A673 (cell line): ENCODE results near the gene RAB6C.
"Not testable (repeated sequence)": the region's sequence is repeated elsewhere in the genome, so short reads cannot be mapped to it uniquely, and the experiment has no call there.

Source experiments
- CTCF ChIP-seq: fragments of 300-800, 200-600 bp; sonication (generic); conservative IDR thresholded peaks from 2 replicates; pipeline ENCODE4 v1.5.1; 2017; ENCODE audit warnings: low read depth, mild to moderate bottlenecking, antibody characterized with exemption, low read length, moderate library complexity, mixed read lengths
- EZH2 ChIP-seq: fragments of 200-600 bp; sonication (generic); IDR thresholded peaks from 2 replicates; pipeline ENCODE4 v1.6.1; 2017; ENCODE audit warnings: borderline replicate concordance, low read depth, mild to moderate bottlenecking, mixed read lengths, antibody characterized with exemption, low read length; ENCODE audit not compliant: poor library complexity, severe bottlenecking

GRCh38 chr2:130005862-130006261 is 26.4 kb downstream of the RAB6C start:
- TF ChIP-seq CTCF, EZH2: not testable (repeated sequence)
